ENCODE measurements around the gene IL22RA1.

Gene IL22RA1

GRCh38 chr1:24142546-24143534, at the start of gene IL22RA1:
Gene IL22RA1 (minus strand): TSS chr1:24143140. CDS start chr1:24143082, 58 bp downstream.
- no peak within 1 kb of the TSS for H3K4me3 Mint-ChIP-seq
- no peaks in the 10 kb centered on the region for H3K9me3 Mint-ChIP-seq (ENCODE audit: low read depth)
- H3K4me1 Mint-ChIP-seq (ENCODE audit: low read depth): no peaks in the 10 kb centered on the region
- H3K27ac Mint-ChIP-seq: no peak within 1 kb of the TSS
- H3K27me3 Mint-ChIP-seq: peaks cover 2% of the 10 kb centered on the region
- H3K36me3 Mint-ChIP-seq: no peaks in the 10 kb centered on the region

- Mint-ChIP-seq H3K9me3 (ENCODE audit: low read depth) (no peaks in the 10 kb centered on the region), H3K4me1 (ENCODE audit: low read depth) (peaks cover 67% of the 10 kb centered on the region), H3K36me3 (peaks cover 2% of the 10 kb centered on the region), H3K4me3 (peak overlapping the region; percentile 70), H3K27me3 (no peaks in the 10 kb centered on the region), H3K27ac (peak overlapping the region; percentile 92)
Observed at GRCh38 chr1:24191860-24192259, 48.9 kb upstream of the IL22RA1 start.

GRCh38 chr1:24190983-24191461, 48.1 kb upstream of the IL22RA1 start:
- peaks cover 2% of the 10 kb centered on the region for H3K36me3 Mint-ChIP-seq
- H3K4me3 Mint-ChIP-seq: peak overlapping the region; percentile 4
- H3K9me3 Mint-ChIP-seq (ENCODE audit: low read depth): no peaks in the 10 kb centered on the region
- peaks cover 71% of the 10 kb centered on the region for H3K4me1 Mint-ChIP-seq (ENCODE audit: low read depth)
- H3K27ac Mint-ChIP-seq: peak overlapping the region; percentile 92
- no peaks in the 10 kb centered on the region for H3K27me3 Mint-ChIP-seq

- H3K9me3 Mint-ChIP-seq (ENCODE audit: low read depth): no peaks in the 10 kb centered on the region
Observed at GRCh38 chr1:24189528-24189927, 46.6 kb upstream of the IL22RA1 start.

GRCh38 chr1:24186993-24187790, 44.3 kb upstream of the IL22RA1 start, which contains the start of gene IFNLR1:
Gene IFNLR1 (minus strand): TSS chr1:24187289. CDS start chr1:24187248, 41 bp downstream.
- peak within 1 kb of the TSS; percentile 90 for H3K4me3 Mint-ChIP-seq
- H3K9me3 Mint-ChIP-seq (ENCODE audit: low read depth): no peaks in the 10 kb centered on the region
- H3K36me3 Mint-ChIP-seq: peaks cover 4% of the 10 kb centered on the region
- H3K27ac Mint-ChIP-seq: peak within 1 kb of the TSS; percentile 83
- H3K27me3 Mint-ChIP-seq: no peaks in the 10 kb centered on the region
- H3K4me1 Mint-ChIP-seq (ENCODE audit: low read depth): peaks cover 56% of the 10 kb centered on the region

More at GRCh38 chr1:24189528-24189927, 46.6 kb upstream of the IL22RA1 start:
- Mint-ChIP-seq H3K27ac (peak overlapping the region; percentile 82), H3K36me3 (peaks cover 2% of the 10 kb centered on the region), H3K4me3 (peak overlapping the region; percentile 68), H3K4me1 (ENCODE audit: low read depth) (peaks cover 65% of the 10 kb centered on the region), H3K27me3 (no peaks in the 10 kb centered on the region)

- Mint-ChIP-seq H3K9me3 (ENCODE audit: low read depth) (no peaks in the 10 kb centered on the region), H3K27ac (peak overlapping the region; percentile 28), H3K27me3 (no peaks in the 10 kb centered on the region), H3K4me3 (peak overlapping the region; percentile 90), H3K36me3 (peaks cover 3% of the 10 kb centered on the region), H3K4me1 (ENCODE audit: low read depth) (peaks cover 50% of the 10 kb centered on the region)
Observed at GRCh38 chr1:24186711-24186992, 43.7 kb upstream of the IL22RA1 start.

- Mint-ChIP-seq H3K27me3 (no peaks in the 10 kb centered on the region), H3K9me3 (ENCODE audit: low read depth) (no peaks in the 10 kb centered on the region), H3K4me3 (peak overlapping the region; percentile 90), H3K36me3 (peaks cover 2% of the 10 kb centered on the region), H3K4me1 (ENCODE audit: low read depth) (peaks cover 45% of the 10 kb centered on the region), H3K27ac (peak overlapping the region; percentile 28)
Observed at GRCh38 chr1:24186031-24186710, 43.2 kb upstream of the IL22RA1 start.

- Mint-ChIP-seq H3K27ac (no peak overlapping the region), H3K27me3 (no peaks in the 10 kb centered on the region), H3K9me3 (ENCODE audit: low read depth) (no peaks in the 10 kb centered on the region), H3K4me3 (no peak overlapping the region), H3K36me3 (peaks cover 2% of the 10 kb centered on the region), H3K4me1 (ENCODE audit: low read depth) (peaks cover 39% of the 10 kb centered on the region)
Observed at GRCh38 chr1:24185076-24185475, 42.1 kb upstream of the IL22RA1 start.

GRCh38 chr1:24182061-24182460, 39.1 kb upstream of the IL22RA1 start:
- no peaks in the 10 kb centered on the region for H3K27me3 Mint-ChIP-seq
- H3K9me3 Mint-ChIP-seq (ENCODE audit: low read depth): no peaks in the 10 kb centered on the region
- H3K4me1 Mint-ChIP-seq (ENCODE audit: low read depth): peaks cover 16% of the 10 kb centered on the region
- peaks cover 5% of the 10 kb centered on the region for H3K36me3 Mint-ChIP-seq
- no peak overlapping the region for H3K4me3 Mint-ChIP-seq
- H3K27ac Mint-ChIP-seq: no peak overlapping the region

- Mint-ChIP-seq H3K27ac (no peak overlapping the region), H3K36me3 (peaks cover 5% of the 10 kb centered on the region), H3K9me3 (ENCODE audit: low read depth) (no peaks in the 10 kb centered on the region), H3K27me3 (no peaks in the 10 kb centered on the region), H3K4me3 (no peak overlapping the region), H3K4me1 (ENCODE audit: low read depth) (peaks cover 16% of the 10 kb centered on the region)
Observed at GRCh38 chr1:24181619-24182018, 38.7 kb upstream of the IL22RA1 start.

- no peaks in the 10 kb centered on the region for H3K9me3 Mint-ChIP-seq (ENCODE audit: low read depth)
- H3K4me1 Mint-ChIP-seq (ENCODE audit: low read depth): peaks cover 6% of the 10 kb centered on the region
- peaks cover 9% of the 10 kb centered on the region for H3K36me3 Mint-ChIP-seq
- H3K27ac Mint-ChIP-seq: no peak overlapping the region
- no peaks in the 10 kb centered on the region for H3K27me3 Mint-ChIP-seq
- H3K4me3 Mint-ChIP-seq: no peak overlapping the region
Observed at GRCh38 chr1:24180676-24181075, 37.7 kb upstream of the IL22RA1 start.

- no peaks in the 10 kb centered on the region for H3K9me3 Mint-ChIP-seq (ENCODE audit: low read depth)
- peaks cover 5% of the 10 kb centered on the region for H3K4me1 Mint-ChIP-seq (ENCODE audit: low read depth)
- no peak overlapping the region for H3K4me3 Mint-ChIP-seq
- no peak overlapping the region for H3K27ac Mint-ChIP-seq
- H3K27me3 Mint-ChIP-seq: no peaks in the 10 kb centered on the region
- peaks cover 14% of the 10 kb centered on the region for H3K36me3 Mint-ChIP-seq
Observed at GRCh38 chr1:24179251-24179840, 36.4 kb upstream of the IL22RA1 start.

GRCh38 chr1:24178407-24178806, 35.5 kb upstream of the IL22RA1 start:
- H3K36me3 Mint-ChIP-seq: peaks cover 15% of the 10 kb centered on the region
- no peaks in the 10 kb centered on the region for H3K9me3 Mint-ChIP-seq (ENCODE audit: low read depth)
- H3K27me3 Mint-ChIP-seq: no peaks in the 10 kb centered on the region
- H3K27ac Mint-ChIP-seq: no peak overlapping the region
- H3K4me3 Mint-ChIP-seq: no peak overlapping the region
- no peaks in the 10 kb centered on the region for H3K4me1 Mint-ChIP-seq (ENCODE audit: low read depth)

GRCh38 chr1:24177161-24177560, 34.2 kb upstream of the IL22RA1 start:
- Mint-ChIP-seq H3K27ac (no peak overlapping the region), H3K36me3 (peaks cover 15% of the 10 kb centered on the region), H3K27me3 (no peaks in the 10 kb centered on the region), H3K9me3 (ENCODE audit: low read depth) (no peaks in the 10 kb centered on the region), H3K4me3 (no peak overlapping the region), H3K4me1 (ENCODE audit: low read depth) (no peaks in the 10 kb centered on the region)

All from activated naive CD8-positive, alpha-beta T cell (primary cell).